CD14-positive monocyte (primary cell): ENCODE data around the gene AP2B1. TPM values are rescaled to one million over a fixed set of nuclear protein-coding genes. Genes with fewer than 3 reads are reported as not detected.
A peak's percentile ranks its signal among the peaks of the same experiment; 100 is the strongest.

Experiments
- DNase-seq, 3 donors: peaks; one replicate each; pipeline ENCODE4 v3.0.0-alpha.2; 2011 to 2022
- H2AFZ ChIP-seq: 2 replicates; pipeline ENCODE4 v1.6.0; 2012; ENCODE audit warnings: mild to moderate bottlenecking, low read depth, low read length, inconsistent platforms; ENCODE audit not compliant: insufficient read depth, poor library complexity, severe bottlenecking
- H3K27ac ChIP-seq, 2 donors: 1 replicate in 1 of 2; 2 replicates in 1 of 2; pipeline ENCODE4 v1.5.1; 2012 to 2013; ENCODE audit warnings: low read length in 2 of 2, control low read depth in 1 of 2, inconsistent platforms in 1 of 2, low read depth in 1 of 2, mild to moderate bottlenecking in 1 of 2
- H3K27me3 ChIP-seq, 2 donors: one replicate each; pipeline versions ENCODE4 v1.6.0 to v1.6.1; 2011 to 2013; ENCODE audit warnings: low read length in 2 of 2; ENCODE audit not compliant: control insufficient read depth in 2 of 2, insufficient read depth in 2 of 2
- H3K36me3 ChIP-seq, 2 donors: replicated peaks in 1 of 2; 1 replicate in 1 of 2; 2 replicates in 1 of 2; pipeline versions ENCODE4 v1.5.1 to v1.6.1; 2012 to 2013; ENCODE audit warnings: low read length in 2 of 2, control low read depth in 1 of 2, inconsistent platforms in 1 of 2, mild to moderate bottlenecking in 1 of 2; ENCODE audit not compliant: insufficient read depth in 2 of 2, control insufficient read depth in 1 of 2
- H3K4me1 ChIP-seq, 2 donors: 1 replicate in 1 of 2; 2 replicates in 1 of 2; pipeline versions ENCODE4 v1.5.1 to v1.6.1; 2012 to 2013; ENCODE audit warnings: low read length in 2 of 2, control low read depth in 1 of 2, inconsistent platforms in 1 of 2, mild to moderate bottlenecking in 1 of 2, moderate library complexity in 1 of 2; ENCODE audit not compliant: insufficient read depth in 2 of 2, control insufficient read depth in 1 of 2
- H3K4me2 ChIP-seq: replicated peaks from 2 replicates; pipeline ENCODE3; 2012; ENCODE audit warnings: low read length, moderate library complexity, mild to moderate bottlenecking; ENCODE audit not compliant: poor library complexity, severe bottlenecking; ENCODE audit errors: extremely low read depth
- H3K4me3 ChIP-seq, 3 experiments: fragments of 200-600 bp in 1 of 3; sonication (generic) in 1 of 3; replicated peaks in 1 of 3; 1 replicate in 2 of 3; 2 replicates in 1 of 3; pipeline ENCODE4 v1.5.1; 2011 to 2013; ENCODE audit warnings: low read length in 3 of 3, mild to moderate bottlenecking in 3 of 3, control low read depth in 2 of 3, low read depth in 2 of 3, inconsistent platforms in 1 of 3, moderate library complexity in 1 of 3
- H3K79me2 ChIP-seq: 2 replicates; pipeline ENCODE4 v1.6.0; 2012; ENCODE audit warnings: mild to moderate bottlenecking, control low read depth, inconsistent platforms, low read length, moderate library complexity; ENCODE audit not compliant: insufficient read depth
- H3K9ac ChIP-seq: 2 replicates; pipeline ENCODE4 v1.6.0; 2017; ENCODE audit warnings: low read length, mild to moderate bottlenecking; ENCODE audit not compliant: insufficient read depth, poor library complexity, severe bottlenecking
- H3K9me3 ChIP-seq, 2 donors: replicated peaks in 1 of 2; 1 replicate in 1 of 2; 2 replicates in 1 of 2; pipeline versions ENCODE4 v1.5.1 to v1.6.1; 2012 to 2013; ENCODE audit warnings: low read length in 2 of 2, control low read depth in 1 of 2; ENCODE audit not compliant: control insufficient read depth in 1 of 2, insufficient read depth in 1 of 2
- H4K20me1 ChIP-seq: 2 replicates; pipeline ENCODE4 v1.6.0; 2012; ENCODE audit warnings: mild to moderate bottlenecking, low read length, control low read depth, moderate library complexity; ENCODE audit not compliant: insufficient read depth
- H3K27ac Mint-ChIP-seq, 7 donors: one replicate each; pipeline ENCODE4 v1.8.0; 2020; ENCODE audit warnings: mild to moderate bottlenecking in 7 of 7, mixed read lengths in 7 of 7, moderate library complexity in 6 of 7, inconsistent platforms in 2 of 7
- H3K27me3 Mint-ChIP-seq, 3 donors: one replicate each; pipeline ENCODE4 v1.8.0; 2021 to 2022; ENCODE audit warnings: low read depth in 3 of 3, mild to moderate bottlenecking in 3 of 3, mixed read lengths in 3 of 3, moderate library complexity in 3 of 3, inconsistent platforms in 1 of 3
- H3K36me3 Mint-ChIP-seq, 2 donors: one replicate each; pipeline ENCODE4 v1.8.0; 2020; ENCODE audit warnings: mixed read lengths in 2 of 2, inconsistent platforms in 1 of 2, mild to moderate bottlenecking in 1 of 2
- H3K4me1 Mint-ChIP-seq: one replicate; pipeline ENCODE4 v1.8.0; 2020; ENCODE audit warnings: mild to moderate bottlenecking, mixed read lengths
- H3K4me3 Mint-ChIP-seq, 2 donors: one replicate each; pipeline ENCODE4 v1.8.0; 2020; ENCODE audit warnings: mild to moderate bottlenecking in 2 of 2, mixed read lengths in 2 of 2, moderate library complexity in 1 of 2
- H3K9me3 Mint-ChIP-seq, 7 donors: one replicate each; pipeline ENCODE4 v1.8.0; 2020 to 2022; ENCODE audit warnings: mixed read lengths in 7 of 7, mild to moderate bottlenecking in 6 of 7, moderate library complexity in 6 of 7, inconsistent platforms in 2 of 7
- CTCF ChIP-seq: fragments of 200-600 bp; IDR thresholded peaks from one replicate; pipeline ENCODE4 v1.8.0; 2022; ENCODE audit warnings: antibody characterized with exemption, mild to moderate bottlenecking
- WGBS: methylation state at CpG from one replicate; pipeline ENCODE4 v1.1.5; 2013; ENCODE audit warnings: missing lambda C conversion rate; ENCODE audit not compliant: insufficient coverage; 5-methylcytosine and 5-hydroxymethylcytosine counted together
- intact Hi-C, 2 donors: fragments of 100-400 bp; cut with micrococcal nuclease; formaldehyde crosslinking; loops; one replicate each; pipeline versions ENCODE4 v1.15.0 to v1.15.1; 2023
- polyA plus RNA-seq, 3 donors: library from polyadenylated mRNA; depleted of rRNA in 1 of 3; unstranded in 2 of 3; stranded (reverse) in 1 of 3; fragments of 300-500 nt in 2 of 3; fragments of >200 nt in 1 of 3; fragmentation: Illumina TruSeq in 2 of 3; gene quantifications; 1 replicate in 2 of 3; 2 replicates in 1 of 3; pipeline ENCODE4 v1.2.3, GENCODE V29; 2012 to 2021

Gene AP2B1
- polyA plus RNA-seq, 3 donors = 28.7 to 44.2 (median 29.4) TPM

- no peak for TF ChIP-seq CTCF
- DNase-seq = peak in 1 of 3 donors; percentile 24
- H3K27me3 Mint-ChIP-seq = peaks cover 2 to 12% (median 8%) of the 10 kb centered on the region in 3 donors
- H3K4me2 ChIP-seq = no peak overlapping the region
- WGBS = 89% methylated on average over 3 of the region's 5 CpGs
- no peaks in the 10 kb centered on the region for H3K9me3 ChIP-seq
- H3K4me1 Mint-ChIP-seq = peaks cover 7% of the 10 kb centered on the region
- H3K79me2 ChIP-seq = no peaks in the 10 kb centered on the region
- H3K9me3 Mint-ChIP-seq = peaks cover 0 to 2% (median 0%) of the 10 kb centered on the region in 7 donors
- no peaks in the 10 kb centered on the region for H4K20me1 ChIP-seq
- H3K4me3 Mint-ChIP-seq = no peak overlapping the region
- H3K9ac ChIP-seq = no peak overlapping the region
- H3K4me3 ChIP-seq = no peak overlapping the region
- no peaks in the 10 kb centered on the region for H3K4me1 ChIP-seq
- H3K27ac Mint-ChIP-seq = no peak overlapping the region
- no peaks in the 10 kb centered on the region for H3K36me3 Mint-ChIP-seq
- H3K27ac ChIP-seq = no peak overlapping the region
- no peaks in the 10 kb centered on the region for H3K36me3 ChIP-seq
- intact Hi-C loops = no loop called here
- no peaks in the 10 kb centered on the region for H3K27me3 ChIP-seq
- H2AFZ ChIP-seq = no peak overlapping the region
These were observed 32.5 kb upstream of the AP2B1 start for GRCh38 chr17:35554668-35555067.

- Histone ChIP-seq H2AFZ (no peak overlapping the region), H3K4me3 (no peak overlapping the region), H3K9ac (no peak overlapping the region), H3K9me3 (no peaks in the 10 kb centered on the region), H3K27me3 (no peaks in the 10 kb centered on the region), H3K4me2 (no peak overlapping the region), H3K79me2 (no peaks in the 10 kb centered on the region), H4K20me1 (no peaks in the 10 kb centered on the region), H3K27ac (no peak overlapping the region), H3K4me1 (no peaks in the 10 kb centered on the region), H3K36me3 (no peaks in the 10 kb centered on the region)
- no peak for TF ChIP-seq CTCF
- no peak overlapping the region for H3K4me3 Mint-ChIP-seq
- no peak for DNase-seq
- H3K27ac Mint-ChIP-seq = no peak overlapping the region
- intact Hi-C loops = no loop called here
- 100% methylated on average over 1 of the region's 5 CpGs for WGBS
- peaks cover 0 to 2% (median 0%) of the 10 kb centered on the region in 7 donors for H3K9me3 Mint-ChIP-seq
- H3K27me3 Mint-ChIP-seq = peaks cover 2 to 12% (median 8%) of the 10 kb centered on the region in 3 donors
- peaks cover 7% of the 10 kb centered on the region for H3K4me1 Mint-ChIP-seq
- H3K36me3 Mint-ChIP-seq = no peaks in the 10 kb centered on the region
These were observed 31.4 kb upstream of the AP2B1 start for GRCh38 chr17:35555691-35556090.
